K562 (cell line): ENCODE results near the gene MTOR. TPM values are rescaled to one million over a fixed set of nuclear protein-coding genes. Genes with fewer than 3 reads are reported as not detected.

Experiments used
- ATAC-seq: fragments of 200-7000 bp; cut with Tn5 transposase; 3 replicates; pipeline ENCODE4 v1.9.1; 2020; ENCODE audit warnings: moderate library complexity
- BruUV-seq: library from RNA; stranded (reverse); fragments of 400-500 nt; replicated peaks from 2 replicates; lab custom pipeline; 2021; lab: Mats Ljungman, UMichigan
- CTCF ChIA-PET: fragments of 300-600 bp; formaldehyde crosslinking; extraction: SDS; loops from one replicate; lab custom pipeline; 2021; ENCODE audit warnings: low intra/inter-chr PET ratio; lab: Yijun Ruan, JAX
- POLR2A ChIA-PET: fragments of 300-600, 350-650 bp; sonication (Branson Sonifier 250); formaldehyde crosslinking; extraction: SDS; loops from one replicate; lab custom pipeline; 2021; ENCODE audit warnings: antibody characterized with exemption, inconsistent platforms; lab: Yijun Ruan, JAX
- DNase-seq, 4 experiments: peaks; one replicate each; pipeline versions ENCODE4 v3.0.0 to v3.0.0-alpha.2; 2011 to 2018; ENCODE audit warnings: low spot score in 3 of 4, mixed read lengths in 3 of 4; ENCODE audit errors: extremely low read depth in 1 of 4
- FAIRE-seq: peaks from 2 replicates; lab custom pipeline; 2011; peaks lifted over from hg19 to GRCh38; lab: Jason Lieb, UNC
- H2AFZ ChIP-seq: 2 replicates; pipeline ENCODE4 v1.6.0; 2011; ENCODE audit warnings: low read depth, low read length, control low read depth, inconsistent platforms
- H3K27ac ChIP-seq: fragments of 200-600 bp; 3 replicates; pipeline ENCODE4 v1.8.0; 2011; ENCODE audit warnings: low read depth, mild to moderate bottlenecking, control low read depth, inconsistent platforms, low read length, moderate library complexity, mixed read lengths; ENCODE audit errors: extremely low read depth
- H3K27me3 ChIP-seq, 2 experiments: fragments of 300-600 bp in 1 of 2; 2 replicates in 1 of 2; 3 replicates in 1 of 2; pipeline versions ENCODE4 v1.6.0 to v1.8.0; 2011; ENCODE audit warnings: inconsistent platforms in 2 of 2, low read length in 2 of 2, mild to moderate bottlenecking in 1 of 2, mixed read lengths in 1 of 2, moderate library complexity in 1 of 2; ENCODE audit not compliant: control insufficient read depth in 2 of 2, insufficient read depth in 2 of 2
- H3K36me3 ChIP-seq: fragments of 300-600 bp; 3 replicates; pipeline ENCODE4 v1.8.0; 2011; ENCODE audit warnings: mild to moderate bottlenecking, low read length, inconsistent platforms; ENCODE audit not compliant: control insufficient read depth, insufficient read depth
- H3K4me1 ChIP-seq, 2 experiments: fragments of 200-600 bp in 1 of 2; replicated peaks in 1 of 2; 2 replicates in 1 of 2; 3 replicates in 1 of 2; pipeline versions ENCODE4 v1.5.1 to v1.8.0; 2011; ENCODE audit warnings: inconsistent platforms in 2 of 2, low read length in 2 of 2, mild to moderate bottlenecking in 1 of 2, mixed read lengths in 1 of 2, moderate library complexity in 1 of 2; ENCODE audit not compliant: control insufficient read depth in 2 of 2, insufficient read depth in 2 of 2
- H3K4me2 ChIP-seq: 2 replicates; pipeline ENCODE4 v1.6.1; 2011; ENCODE audit warnings: low read length, control low read depth, inconsistent platforms, mixed read lengths; ENCODE audit not compliant: insufficient read depth
- H3K4me3 ChIP-seq: fragments of 200-600 bp; sonication (generic), shearing (Covaris generic); 2 replicates; pipeline ENCODE4 v1.5.1; 2016; ENCODE audit warnings: control low read depth, inconsistent platforms
- H3K79me2 ChIP-seq: fragments of 200-600 bp; 3 replicates; pipeline ENCODE4 v1.8.0; 2011; ENCODE audit warnings: low read length, inconsistent platforms; ENCODE audit not compliant: control insufficient read depth, insufficient read depth
- H3K9ac ChIP-seq, 2 experiments: 2 replicates each; pipeline versions ENCODE4 v1.6.0 to v1.6.1; 2011; ENCODE audit warnings: low read depth in 2 of 2, low read length in 2 of 2, control low read depth in 1 of 2, inconsistent platforms in 1 of 2, mild to moderate bottlenecking in 1 of 2, mixed read lengths in 1 of 2; ENCODE audit not compliant: insufficient read depth in 1 of 2
- H3K9me1 ChIP-seq: one replicate; pipeline ENCODE4 v1.6.0; 2011; ENCODE audit warnings: inconsistent platforms, mild to moderate bottlenecking, low read length, moderate library complexity; ENCODE audit not compliant: control insufficient read depth, insufficient read depth
- H3K9me3 ChIP-seq: replicated peaks from 2 replicates; pipeline ENCODE4 v1.5.1; 2011; ENCODE audit warnings: low read depth, low read length, inconsistent platforms; ENCODE audit not compliant: control insufficient read depth, insufficient read depth
- H4K20me1 ChIP-seq: replicated peaks from 2 replicates; pipeline ENCODE4 v1.6.1; 2011; ENCODE audit warnings: low read length, inconsistent platforms, mixed read lengths; ENCODE audit not compliant: control insufficient read depth, insufficient read depth
- BHLHE40 ChIP-seq: IDR thresholded peaks from 2 replicates; pipeline ENCODE4 v1.6.1; 2011; ENCODE audit warnings: low read length, improper control_type of control experiment
- CEBPG ChIP-seq, 3 experiments: fragments of 200-800 bp in 1 of 3; sonication (Bioruptor generic) in 1 of 3; sonication (generic) in 1 of 3; formaldehyde crosslinking in 1 of 3; IDR thresholded peaks in 2 of 3; conservative IDR thresholded peaks in 1 of 3; 2 replicates each; pipeline versions ENCODE4 v1.6.1 to v1.8.0; 2016 to 2022; ENCODE audit warnings: missing compliant biosample characterization in 2 of 3, missing genetic modification characterization in 2 of 3, mild to moderate bottlenecking in 1 of 3, missing genetic modification reagents in 1 of 3
- E4F1 ChIP-seq: fragments of 250-450 bp; sonication (Bioruptor Pico); IDR thresholded peaks from 2 replicates; pipeline ENCODE4 v1.5.0; 2021; ENCODE audit warnings: mild to moderate bottlenecking, borderline replicate concordance
- FIP1L1 ChIP-seq: fragments of 200-400 bp; formaldehyde crosslinking; IDR thresholded peaks from 2 replicates; pipeline ENCODE4 v1.6.1; 2018; ENCODE audit warnings: mild to moderate bottlenecking, low read depth, low read length; ENCODE audit not compliant: poor library complexity, severe bottlenecking
- GATA2 ChIP-seq: sonication (generic); formaldehyde crosslinking; IDR thresholded peaks from 2 replicates; pipeline ENCODE4 v1.4.0; 2020; ENCODE audit warnings: mild to moderate bottlenecking, missing genetic modification reagents
- HEY1 ChIP-seq: fragments of 250-450 bp; sonication (Bioruptor Pico); IDR thresholded peaks from 2 replicates; pipeline ENCODE4 v1.5.0; 2020; ENCODE audit warnings: mild to moderate bottlenecking, moderate library complexity, borderline replicate concordance
- MECOM ChIP-seq: fragments of 250-450 bp; sonication (Bioruptor Pico); IDR thresholded peaks from 2 replicates; pipeline ENCODE4 v1.8.0; 2022; ENCODE audit warnings: inconsistent platforms
- POLR3A ChIP-seq: IDR thresholded peaks from 2 replicates; pipeline ENCODE4 v1.6.1; 2011; ENCODE audit warnings: borderline replicate concordance, mild to moderate bottlenecking, moderate library complexity; ENCODE audit not compliant: insufficient read length, insufficient read depth; ENCODE audit errors: extremely low read depth
- PRPF4 ChIP-seq: fragments of 200-400 bp; formaldehyde crosslinking; IDR thresholded peaks from one replicate; pipeline ENCODE4 v1.6.1; 2017; ENCODE audit warnings: low read length, low read depth, mild to moderate bottlenecking; ENCODE audit not compliant: insufficient read depth, poor library complexity, severe bottlenecking
- RUNX1 ChIP-seq: sonication (generic); IDR thresholded peaks from 2 replicates; pipeline ENCODE4 v1.6.1; 2016; ENCODE audit warnings: antibody characterized with exemption, low read depth
- SP1 ChIP-seq: sonication (generic); formaldehyde crosslinking; IDR thresholded peaks from 2 replicates; pipeline ENCODE4 v1.8.1; 2022; ENCODE audit warnings: mild to moderate bottlenecking, missing genetic modification reagents
- SPI1 ChIP-seq: IDR thresholded peaks from 2 replicates; pipeline ENCODE4 v1.6.1; 2011; ENCODE audit warnings: low read depth, low read length, control low read depth, borderline replicate concordance
- USF1 ChIP-seq: sonication (generic); formaldehyde crosslinking; IDR thresholded peaks from 2 replicates; pipeline ENCODE4 v1.9.0; 2022; ENCODE audit warnings: mild to moderate bottlenecking, missing genetic modification reagents
- ZNF444 ChIP-seq: fragments of 250-450 bp; sonication (Bioruptor Pico); IDR thresholded peaks from 2 replicates; pipeline ENCODE4 v1.4.0; 2020; ENCODE audit warnings: mild to moderate bottlenecking, moderate library complexity
- ZNF707 ChIP-seq: fragments of 250-450 bp; sonication (Bioruptor Pico); conservative IDR thresholded peaks from 2 replicates; pipeline ENCODE4 v1.8.0; 2022; ENCODE audit warnings: inconsistent platforms, mild to moderate bottlenecking, moderate library complexity
- whole genome bisulfite sequencing: fragments of 100-300 bp; shearing (Covaris generic); methylation state at CpG from one replicate; pipeline ENCODE4 v1.1.6; 2016; ENCODE audit warnings: low coverage, mixed read lengths; ENCODE audit not compliant: insufficient coverage; ENCODE audit errors: missing lambda C conversion rate; 5-methylcytosine and 5-hydroxymethylcytosine counted together
- in situ Hi-C: fragments of 300-500 bp; cut with MboI; formaldehyde crosslinking; loops from 4 replicates; pipeline ENCODE4 v1.15.0; 2018; ENCODE audit warnings: inconsistent platforms, mixed read lengths
- intact Hi-C: fragments of 100-400 bp; cut with micrococcal nuclease; formaldehyde crosslinking; loops from 2 replicates; pipeline ENCODE4 v1.14.2; 2022
- polyA plus RNA-seq, 8 experiments: library from polyadenylated mRNA; depleted of rRNA in 4 of 8; stranded (reverse) in 5 of 8; unstranded in 3 of 8; fragments of >200 nt; fragmentation: Nextera tagmentation in 2 of 8; fragmentation: Illumina TruSeq in 1 of 8; extraction: Ambion mirVana in 2 of 8; extraction: Trizol in 1 of 8; gene quantifications; 2 replicates each; pipeline versions ENCODE4 v1.2.1 to v1.2.3, GENCODE V29; 2011 to 2014; ENCODE audit warnings: inconsistent platforms in 1 of 8, missing spikeins in 1 of 8
- total RNA-seq, 7 experiments: library from RNA; depleted of rRNA in 6 of 7; stranded (reverse); fragments of >200 nt in 6 of 7; fragmentation: Illumina TruSeq in 2 of 7; extraction: Trizol in 2 of 7; gene quantifications; 2 replicates each; pipeline versions ENCODE4 v1.2.1 to v1.2.3, GENCODE V29; 2011 to 2021; ENCODE audit warnings: low replicate concordance in 1 of 7
- TF ChIP-seq, protein P1 (sequence below), 3 experiments: fragments of 200-800 bp in 1 of 3; sonication (Bioruptor generic) in 1 of 3; sonication (generic) in 1 of 3; formaldehyde crosslinking in 1 of 3; IDR thresholded peaks; 2 replicates each; pipeline versions ENCODE4 v1.6.1 to v1.8.0; 2016 to 2022; ENCODE audit warnings: mild to moderate bottlenecking in 2 of 3, missing compliant biosample characterization in 2 of 3, missing genetic modification characterization in 2 of 3, missing genetic modification reagents in 1 of 3

Gene MTOR
- total and polyA plus RNA-seq, 9 of the 15 experiments (the other 6 are each of a cell fraction or from before 2014, with no cell fraction given) = 11.4 to 71.4 (median 52.2) TPM

- peak overlapping the region; percentile 86 for H3K4me3 ChIP-seq
- no peaks in the 10 kb centered on the region for H3K9me3 ChIP-seq
- no peaks in the 10 kb centered on the region for H3K27me3 ChIP-seq
- DNase-seq (no peak), FAIRE-seq (no peak), ATAC-seq (no peak)
- ChIA-PET CTCF (no interaction called here), POLR2A (interaction anchor here (0.6 to 3.4 kb wide), 15 partner anchors 9 to 212 kb away, joined by 3 to 28 read pairs (median 4); no protein-coding TSS in a partner anchor)
- in situ Hi-C loops (no loop called here), intact Hi-C loops (no loop called here)
- H3K79me2 ChIP-seq = peaks cover 27% of the 10 kb centered on the region
- WGBS = 67% methylated on average over 13 of the region's 13 CpGs
- peak overlapping the region; percentile 95 to 99; a peak in 2 of 4 replicates for H3K9ac ChIP-seq
- H3K36me3 ChIP-seq = peaks cover 32% of the 10 kb centered on the region
- H4K20me1 ChIP-seq = no peaks in the 10 kb centered on the region
- peak overlapping the region; percentile 96 for H2AFZ ChIP-seq
- BruUV-seq = no TSS peak
- peak overlapping the region; percentile 87 for H3K27ac ChIP-seq
- H3K4me2 ChIP-seq = peak overlapping the region; percentile 94
- no peaks in the 10 kb centered on the region for H3K9me1 ChIP-seq
- H3K4me1 ChIP-seq = peaks cover 8 to 14% of the 10 kb centered on the region in 2 experiments; a peak in 4 of 5 replicates
- TF ChIP-seq E4F1 (CRISPR knock-in tag) = 0 out of 2 replicates have a peak, but pooled peaks have one; percentile 15
- no peak for TF ChIP-seq FIP1L1
- TF ChIP-seq BHLHE40 = no peak
- TF ChIP-seq HEY1 = no peak
- TF ChIP-seq RUNX1 = no peak
- 0 out of 2 replicates have a peak, but pooled peaks have one; percentile 11 for TF ChIP-seq GATA2 (CRISPR knock-in tag)
- TF ChIP-seq USF1 = no peak
- no peak for TF ChIP-seq SPI1
- TF ChIP-seq ZNF444 = 0 out of 2 replicates have a peak, but pooled peaks have one; percentile 32
- no peak; the same call in 1 of the 2 replicates for TF ChIP-seq ZNF707
- TF ChIP-seq SP1 (CRISPR knock-in tag) = no peak
- 0 out of 2 replicates have a peak, but pooled peaks have one; percentile 5 for TF ChIP-seq MECOM (CRISPR knock-in tag)
- 0 out of 2 replicates have a peak, but pooled peaks have one; percentile 29 for TF ChIP-seq CEBPG (CRISPR knock-in tag; IDR thresholded peaks at IDR 0.05)
- TF ChIP-seq CEBPG (tag; conservative IDR thresholded peaks at IDR 0.05 in 1 of 2, IDR thresholded peaks at IDR 0.05 in 1 of 2) = no peak
- TF ChIP-seq, protein P1, sequence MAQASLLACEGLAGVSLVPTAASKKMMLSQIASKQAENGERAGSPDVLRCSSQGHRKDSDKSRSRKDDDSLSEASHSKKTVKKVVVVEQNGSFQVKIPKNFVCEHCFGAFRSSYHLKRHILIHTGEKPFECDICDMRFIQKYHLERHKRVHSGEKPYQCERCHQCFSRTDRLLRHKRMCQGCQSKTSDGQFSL (CRISPR knock-in tag; IDR thresholded peaks at IDR 0.05) = no peak
- TF ChIP-seq, protein P1 (tag; IDR thresholded peaks at IDR 0.05) = no peak
- no peak for TF ChIP-seq PRPF4
- no peak for TF ChIP-seq POLR3A
Observed at GRCh38 chr1:11100149-11100493, 162.2 kb downstream of the MTOR start.
